Eye (tissue), 1 donor: ENCODE measurements around the gene KRTAP3-3.
"Not testable (repeated sequence)": the region's sequence is repeated elsewhere in the genome, so short reads cannot be mapped to it uniquely, and the experiment has no call there.

ENCODE experiments used
- DNase-seq: peaks from one replicate; pipeline ENCODE4 v3.0.0-alpha.2; 2015

Gene KRTAP3-3

GRCh38 chr17:40993839-40994238 lies at the start of gene KRTAP3-3:
Gene KRTAP3-3, minus strand, starts transcription at chr17:40994164. Its CDS starts 67 bp downstream, at chr17:40994097.
- no peak for DNase-seq

GRCh38 chr17:41042953-41043352 lies 49.0 kb upstream of the KRTAP3-3 start:
- DNase-seq: no peak

DNA sequence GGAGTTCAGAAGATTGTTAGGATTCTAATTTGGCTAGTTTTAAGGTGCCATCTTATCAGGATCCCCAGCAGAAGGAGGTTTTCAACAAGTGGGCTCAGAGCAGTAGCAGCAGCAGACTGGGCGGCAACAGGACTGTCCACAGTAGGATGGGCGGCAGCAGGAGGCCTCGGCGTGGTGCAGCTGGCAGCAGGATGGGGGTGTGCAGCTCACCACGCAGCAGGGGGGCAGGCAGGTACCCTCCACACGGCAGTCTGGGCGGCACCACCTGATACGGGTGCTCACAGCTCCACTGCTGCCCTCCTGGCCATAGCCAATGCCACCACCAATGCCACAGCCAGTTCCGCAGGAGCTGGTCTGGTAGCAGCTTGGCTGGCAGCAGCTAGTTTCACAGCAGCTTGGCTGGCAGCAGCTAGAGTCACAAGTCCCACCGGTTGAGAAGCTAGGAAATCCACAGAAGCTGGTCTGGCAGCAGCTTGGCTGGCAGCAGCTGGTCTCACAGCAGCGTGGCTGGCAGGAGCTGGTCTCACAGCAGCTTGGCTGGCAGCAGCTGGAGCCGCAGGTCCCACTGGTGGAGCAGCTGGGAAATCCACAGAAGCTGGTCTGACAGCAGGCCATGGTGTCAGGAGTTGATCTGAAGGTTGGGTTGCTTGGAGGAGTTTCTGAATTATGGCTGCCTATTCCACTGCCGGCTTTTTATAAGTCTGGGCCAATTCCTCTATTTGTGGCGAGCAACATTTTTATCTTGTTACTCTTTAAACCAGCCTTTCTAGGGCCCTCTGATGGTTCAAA lies 47.0 kb upstream of the KRTAP3-3 start, which contains the start of gene KRTAP1-1:
TSS of gene KRTAP1-1 (minus strand) at position 668 of the 789 bp plus-strand sequence. CDS start at position 615, 53 bp downstream.
- not testable (repeated sequence) for DNase-seq

- DNase-seq: no peak
Measured at GRCh38 chr17:41037853-41038350, 43.9 kb upstream of the KRTAP3-3 start.

GRCh38 chr17:41034346-41034935 lies 40.5 kb upstream of the KRTAP3-3 start, which contains the start of gene KRTAP1-3:
Gene KRTAP1-3, minus strand, starts transcription at chr17:41034874. Its CDS starts 53 bp downstream, at chr17:41034821.
- not testable (repeated sequence) for DNase-seq

GRCh38 chr17:41029633-41030245 lies 35.8 kb upstream of the KRTAP3-3 start, which contains the start of gene KRTAP1-4:
Gene KRTAP1-4, minus strand, starts transcription at chr17:41030195. Its CDS starts 117 bp downstream, at chr17:41030078.
- no peak for DNase-seq

GRCh38 chr17:41026715-41027471 lies 32.9 kb upstream of the KRTAP3-3 start, which contains the start of gene KRTAP1-5:
Gene KRTAP1-5, minus strand, starts transcription at chr17:41027208. Its CDS starts 53 bp downstream, at chr17:41027155.
- no peak for DNase-seq

- no peak for DNase-seq
Measured at GRCh38 chr17:41024697-41025096, 30.7 kb upstream of the KRTAP3-3 start.

DNA sequence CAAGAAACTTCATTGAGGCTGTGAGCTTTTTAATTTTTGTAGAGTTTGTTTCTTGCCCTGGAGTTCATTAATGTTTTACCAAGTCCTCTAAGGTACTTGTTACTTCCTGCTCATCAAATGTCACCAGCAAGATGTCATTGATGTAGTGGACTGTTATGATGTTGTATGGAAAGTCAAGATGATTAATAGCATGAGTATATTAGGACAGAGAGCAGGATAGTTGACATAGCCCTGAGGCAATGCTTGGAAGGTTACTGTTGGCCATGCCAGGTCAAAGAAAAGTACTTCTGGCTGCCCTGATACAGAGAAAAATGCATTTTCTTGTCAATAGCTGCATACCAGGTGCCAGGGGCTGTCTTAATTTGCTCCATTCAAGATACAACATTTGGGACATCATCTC lies 26.4 kb upstream of the KRTAP3-3 start:
- no peak for DNase-seq

GRCh38 chr17:41019415-41019814 lies 25.5 kb upstream of the KRTAP3-3 start:
- DNase-seq: no peak

DNA sequence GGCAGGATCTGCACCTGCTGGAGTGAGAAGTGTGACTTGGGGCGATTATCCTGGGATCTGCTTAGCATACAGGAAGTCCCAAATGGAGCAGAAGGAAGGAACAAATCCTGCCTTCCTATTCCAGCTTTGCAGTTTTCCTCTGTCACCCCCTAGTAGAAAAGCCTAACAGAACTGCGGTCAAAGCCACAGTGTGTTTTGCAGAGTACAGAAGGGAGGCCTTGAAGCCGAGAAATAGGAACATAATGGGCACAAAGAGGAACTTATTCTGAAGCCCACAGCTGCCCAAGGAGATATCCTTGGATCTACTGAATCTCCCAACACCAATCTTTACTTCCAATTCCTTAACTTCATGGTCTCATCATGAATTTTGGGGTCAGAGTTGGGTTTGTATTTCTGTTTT lies 24.6 kb upstream of the KRTAP3-3 start:
- no peak for DNase-seq

- no peak for DNase-seq
Measured at GRCh38 chr17:41016578-41017215, 22.7 kb upstream of the KRTAP3-3 start.

DNA sequence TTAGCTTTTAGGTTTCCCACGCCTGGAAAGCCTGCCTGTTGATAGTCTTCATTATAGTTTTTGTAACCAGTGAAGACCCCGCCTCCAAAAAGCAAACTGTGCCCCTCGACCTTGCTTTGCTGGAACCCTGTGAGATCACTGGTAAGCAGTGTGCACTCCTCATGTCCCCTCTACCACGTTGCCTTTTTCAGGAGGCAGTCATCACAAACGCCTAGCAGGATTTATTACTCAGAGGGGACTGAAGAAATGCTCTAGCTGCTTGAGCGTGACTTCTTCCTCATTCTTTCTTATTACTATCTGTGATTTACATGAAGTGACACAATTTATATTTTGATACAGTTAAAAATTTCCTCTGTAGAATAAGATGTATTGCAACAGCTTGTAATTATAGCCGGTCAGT lies 21.5 kb upstream of the KRTAP3-3 start:
- DNase-seq: no peak

DNA sequence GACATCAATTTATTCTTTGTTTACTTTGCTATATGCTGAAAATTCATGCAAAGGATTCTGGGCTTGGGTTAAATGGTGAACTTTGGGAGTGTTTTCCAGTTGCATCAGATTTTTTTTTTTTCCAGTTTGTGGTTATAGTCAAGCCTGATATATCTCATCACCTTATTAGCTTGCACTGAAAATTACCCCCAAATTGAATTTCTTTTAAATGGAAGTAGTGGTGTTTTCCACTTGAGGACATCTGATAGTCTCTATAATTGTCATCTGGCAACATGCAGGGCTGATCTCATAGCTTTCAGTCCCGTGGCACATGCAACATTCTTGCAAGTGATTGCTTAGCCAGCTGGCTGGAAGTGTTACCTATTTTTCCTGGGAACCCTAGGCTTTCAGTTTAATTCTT lies 19.6 kb upstream of the KRTAP3-3 start:
- DNase-seq: peak; percentile 23

DNA sequence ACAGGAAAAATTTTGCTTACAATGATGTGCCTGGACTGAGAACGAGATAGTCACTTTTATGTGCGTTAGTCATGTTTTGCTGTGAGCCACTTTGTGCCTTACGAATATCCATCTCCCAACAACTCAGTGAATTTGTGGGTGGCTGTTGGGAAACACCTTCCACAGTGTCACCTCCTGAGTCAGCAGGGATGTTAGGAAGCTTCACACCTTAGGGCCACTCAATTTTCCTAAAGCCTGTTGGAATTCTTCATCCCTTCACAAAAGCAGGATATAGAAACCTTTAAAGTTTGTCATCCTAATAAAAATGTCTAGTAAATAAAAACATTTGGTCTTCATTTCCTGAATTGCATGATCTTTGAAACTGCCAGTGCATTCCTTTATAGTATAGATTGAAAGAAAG lies 19.2 kb upstream of the KRTAP3-3 start:
- no peak for DNase-seq

DNA sequence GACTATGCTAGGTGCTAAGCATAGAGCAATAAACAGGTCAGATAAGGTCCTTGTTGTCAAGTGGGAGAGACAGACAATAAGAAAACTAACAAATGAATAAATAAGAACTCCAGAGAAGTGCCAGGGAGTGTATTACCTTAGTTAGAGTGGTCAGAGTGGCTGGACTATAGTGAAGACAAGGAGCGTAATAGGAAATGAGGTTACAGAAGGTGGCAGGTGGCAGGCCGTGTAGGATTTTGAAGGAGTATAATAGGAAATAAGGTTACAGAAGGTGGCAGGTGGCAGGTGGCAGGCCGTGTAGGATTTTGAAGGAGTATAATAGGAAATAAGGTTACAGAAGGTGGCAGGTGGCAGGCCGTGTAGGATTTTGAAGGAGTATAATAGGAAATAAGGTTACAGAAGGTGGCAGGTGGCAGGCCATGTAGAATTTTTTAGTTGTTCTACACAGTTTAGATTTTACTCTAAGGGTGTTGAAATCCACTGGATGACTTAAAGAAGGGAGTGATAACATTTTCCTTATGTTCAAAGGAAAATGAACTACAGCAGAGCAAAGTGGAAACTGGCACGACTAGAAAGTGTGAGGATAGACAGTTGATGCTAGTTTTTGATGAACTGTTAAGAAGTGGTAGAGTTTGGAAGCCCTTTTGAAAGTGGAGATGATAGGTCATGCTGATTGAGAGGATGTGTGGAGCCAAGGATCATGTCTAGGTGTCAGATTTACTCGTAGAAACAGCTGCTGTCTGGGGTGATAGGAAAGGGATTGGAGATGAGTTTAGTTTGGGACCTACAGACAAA lies 18.6 kb upstream of the KRTAP3-3 start:
- no peak for DNase-seq

DNA sequence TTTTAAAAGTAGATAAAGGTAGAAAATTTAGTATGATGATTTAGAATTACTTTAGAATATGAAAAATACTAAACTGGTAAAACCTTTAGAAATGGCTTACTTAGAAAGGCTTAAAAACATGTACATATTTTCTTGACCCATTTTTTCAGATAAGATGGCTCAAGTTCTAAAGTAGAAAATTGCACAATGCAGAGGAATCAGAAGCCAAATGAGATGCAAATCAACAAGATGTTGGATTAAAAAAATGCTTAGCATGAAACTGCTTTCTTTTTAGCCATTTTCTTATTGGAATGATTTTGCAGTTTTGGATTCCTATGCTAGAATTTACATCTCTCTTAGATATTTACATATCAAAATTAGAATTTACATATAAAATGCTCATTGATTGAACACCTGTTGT lies 16.5 kb upstream of the KRTAP3-3 start:
- no peak for DNase-seq

GRCh38 chr17:41009936-41010335 lies 16.0 kb upstream of the KRTAP3-3 start:
- DNase-seq: no peak

- no peak for DNase-seq
Measured at GRCh38 chr17:41009301-41009760, 15.4 kb upstream of the KRTAP3-3 start.

DNA sequence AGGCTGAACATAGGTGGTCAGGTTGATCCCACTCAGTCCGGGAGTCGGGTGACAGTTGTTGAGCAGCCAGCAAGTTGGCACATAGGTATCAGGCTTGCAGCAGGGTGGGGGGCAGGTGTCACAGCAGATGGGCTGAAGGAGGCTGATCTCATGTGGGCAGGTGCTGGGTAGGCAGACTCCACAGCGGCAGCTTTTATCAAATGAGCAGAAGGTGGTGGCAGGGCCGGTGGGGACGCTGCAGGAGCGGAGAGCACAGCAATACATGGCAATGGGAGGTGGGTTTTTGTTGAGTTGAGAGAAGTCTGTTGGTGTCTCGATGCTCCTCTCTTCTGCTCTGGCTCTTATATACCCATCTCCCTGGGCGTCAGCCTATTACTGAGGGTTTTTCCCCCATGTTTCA lies 14.8 kb upstream of the KRTAP3-3 start, which contains the start of gene KRTAP3-1:
TSS of gene KRTAP3-1 (minus strand) at position 318 of the 400 bp plus-strand sequence. CDS start at position 264, 54 bp downstream.
- no peak for DNase-seq

- no peak for DNase-seq
Measured at GRCh38 chr17:41004397-41004796, 10.4 kb upstream of the KRTAP3-3 start.
